A549 (cell line): Measurements from ENCODE around the gene RAB11B.
A peak's percentile ranks its signal among the peaks of the same experiment; 100 is the strongest.

Experiments used
- CBX2 ChIP-seq: fragments of 200-600 bp; sonication (generic); IDR thresholded peaks from 2 replicates; pipeline ENCODE4 v1.6.1; 2016; ENCODE audit warnings: low read depth, mild to moderate bottlenecking, borderline replicate concordance
- CEBPB ChIP-seq, 2 experiments: fragments of >200 bp in 1 of 2; sonication (Bioruptor Twin) in 1 of 2; formaldehyde crosslinking in 1 of 2; IDR thresholded peaks; 2 replicates each; pipeline ENCODE4 v1.6.1; 2012 to 2016
- CTCF ChIP-seq: fragments of >200 bp; sonication (Bioruptor Twin); formaldehyde crosslinking; IDR thresholded peaks from 3 replicates; pipeline ENCODE4 v1.5.1; 2016
- HOXB5 ChIP-seq: fragments of 250-450 bp; sonication (Bioruptor Pico); IDR thresholded peaks from 2 replicates; pipeline ENCODE4 v1.5.0; 2020; ENCODE audit warnings: mild to moderate bottlenecking, moderate library complexity
- PHF8 ChIP-seq: fragments of 200-600 bp; sonication (generic); IDR thresholded peaks from 2 replicates; pipeline ENCODE4 v1.6.1; 2016; ENCODE audit warnings: low read depth, mild to moderate bottlenecking, antibody characterized with exemption, moderate library complexity, borderline replicate concordance
- RNF2 ChIP-seq: fragments of 200-600 bp; sonication (generic); IDR thresholded peaks from 2 replicates; pipeline ENCODE4 v1.6.1; 2016; ENCODE audit warnings: low read depth, mild to moderate bottlenecking, antibody characterized with exemption, moderate library complexity, borderline replicate concordance
- SMC3 ChIP-seq: fragments of >200 bp; sonication (Bioruptor Twin); formaldehyde crosslinking; IDR thresholded peaks from 3 replicates; pipeline ENCODE4 v1.6.1; 2018; ENCODE audit warnings: inconsistent platforms
- TP53 ChIP-seq: fragments of 250-450 bp; sonication (Bioruptor Pico); IDR thresholded peaks from 2 replicates; pipeline ENCODE4 v1.5.0; 2021; ENCODE audit warnings: mild to moderate bottlenecking, moderate library complexity
- USF2 ChIP-seq: fragments of 450-650 bp; IDR thresholded peaks from 2 replicates; pipeline ENCODE4 v1.6.1; 2014; ENCODE audit warnings: antibody characterized with exemption

- TF ChIP-seq HOXB5 (CRISPR knock-in tag) = no peak
- TF ChIP-seq CTCF = peak; percentile 60
- TF ChIP-seq RNF2 = no peak
- TF ChIP-seq CEBPB (IDR thresholded peaks at IDR 0.05) = no peak
- TF ChIP-seq SMC3 = peak; percentile 79
- TF ChIP-seq USF2 = no peak
- TF ChIP-seq TP53 (CRISPR knock-in tag) = no peak
- TF ChIP-seq PHF8 = peak; percentile 16; the same call in 1 of the 2 replicates
- TF ChIP-seq CBX2 = no peak
Measured at GRCh38 chr19:8412783-8413628, 22.8 kb downstream of the RAB11B start, which contains the start of gene MARCHF2.
